Sigmoid colon (tissue), 7 donors: ENCODE results near the gene OR10G3. TPM values are rescaled to one million over a fixed set of nuclear protein-coding genes. Genes with fewer than 3 reads are reported as not detected.
A peak's percentile ranks its signal among the peaks of the same experiment; 100 is the strongest.

Source experiments
- DNase-seq: peaks from one replicate; pipeline ENCODE4 v3.0.0-alpha.2; 2019
- H3K27ac ChIP-seq, 4 donors: fragments of 200-600 bp; sonication (generic); one replicate each; pipeline ENCODE4 v1.5.1; 2016 to 2019; ENCODE audit warnings: mild to moderate bottlenecking in 1 of 4
- H3K27me3 ChIP-seq, 3 donors: fragments of 200-600 bp; sonication (generic); one replicate each; pipeline ENCODE4 v1.5.1; 2019; ENCODE audit warnings: mild to moderate bottlenecking in 1 of 3
- H3K36me3 ChIP-seq, 4 donors: fragments of 200-600 bp; sonication (generic); one replicate each; pipeline ENCODE4 v1.5.1; 2016 to 2019
- H3K4me1 ChIP-seq, 4 donors: fragments of 200-600 bp; sonication (generic); one replicate each; pipeline ENCODE4 v1.5.1; 2017 to 2019
- H3K4me3 ChIP-seq, 4 donors: fragments of 200-600 bp; sonication (generic); one replicate each; pipeline ENCODE4 v1.5.1; 2017 to 2019; ENCODE audit warnings: mild to moderate bottlenecking in 2 of 4, moderate library complexity in 1 of 4
- H3K9me3 ChIP-seq, 4 donors: fragments of 200-600 bp in 3 of 4; sonication (generic) in 3 of 4; one replicate each; pipeline versions ENCODE4 v1.5.1 to v1.6.1; 2013 to 2019
- CTCF ChIP-seq, 4 experiments: fragments of 450-650 bp in 3 of 4; fragments of 200-600 bp in 1 of 4; IDR thresholded peaks; one replicate each; pipeline ENCODE4 v1.5.1; 2016 to 2019; ENCODE audit warnings: antibody characterized with exemption in 4 of 4, mild to moderate bottlenecking in 3 of 4, moderate library complexity in 2 of 4
- EP300 ChIP-seq, 4 donors: sonication (generic); formaldehyde crosslinking; IDR thresholded peaks; one replicate each; pipeline ENCODE4 v1.6.1; 2017; ENCODE audit warnings: antibody characterized with exemption in 4 of 4
- POLR2A ChIP-seq, 2 donors: fragments of 450-650 bp; IDR thresholded peaks; one replicate each; pipeline ENCODE4 v1.6.1; 2016; ENCODE audit warnings: antibody characterized with exemption in 2 of 2, mild to moderate bottlenecking in 2 of 2, moderate library complexity in 2 of 2
- POLR2AphosphoS5 ChIP-seq, 4 donors: sonication (generic); formaldehyde crosslinking; IDR thresholded peaks; one replicate each; pipeline ENCODE4 v1.6.1; 2017; ENCODE audit warnings: antibody characterized with exemption in 4 of 4
- WGBS, 2 donors: extraction: QIAGEN DNeasy Blood & Tissue Kit; methylation state at CpG; one replicate each; pipeline ENCODE4 v1.1.7; 2013; 5-methylcytosine and 5-hydroxymethylcytosine counted together
- intact Hi-C: fragments of 100-400 bp; cut with DNase I; formaldehyde crosslinking; loops from one replicate; pipeline ENCODE4 v1.15.1; 2023
- polyA plus RNA-seq, 3 donors: library from polyadenylated mRNA; stranded (reverse); fragments of 200-250 nt; gene quantifications; one replicate each; pipeline ENCODE4 v1.2.3, GENCODE V29; 2013
- total RNA-seq, 4 donors: library from RNA; depleted of rRNA; stranded (reverse); fragments of >200 nt; gene quantifications; one replicate each; pipeline ENCODE4 v1.1.0, GENCODE V29; 2016
- donor health status: healthy with polysubstance abuse.
- donor health status: Bipolar disorder and iron deficiency.
- donor health status: healthy.

The OR10G3 gene
- total and polyA plus RNA-seq, 7 donors, result not detected

GRCh38 chr14:21543521-21543960 is 36.3 kb downstream of the OR10G3 start:
- no peak overlapping the region for H3K4me3 ChIP-seq
- H3K36me3 ChIP-seq, result no peaks in the 10 kb centered on the region
- TF ChIP-seq POLR2A (IDR thresholded peaks at IDR 0.05) (no peak), POLR2AphosphoS5 (IDR thresholded peaks at IDR 0.05) (no peak), CTCF (IDR thresholded peaks at IDR 0.05) (no peak), EP300 (IDR thresholded peaks at IDR 0.05) (no peak)
- H3K4me1 ChIP-seq, result no peaks in the 10 kb centered on the region
- no peak overlapping the region for H3K27ac ChIP-seq
- no peak for DNase-seq
- peaks cover 0 to 8% (median 7%) of the 10 kb centered on the region in 3 donors for H3K27me3 ChIP-seq
- WGBS, 2 donors, result 58 to 67% methylated on average over 7 of the region's 7 CpGs
- no peaks in the 10 kb centered on the region for H3K9me3 ChIP-seq
- intact Hi-C loops, result no loop called here

GRCh38 chr14:21541413-21542074 is 38.3 kb downstream of the OR10G3 start:
- Histone ChIP-seq H3K27me3 (peaks cover 0 to 28% (median 9%) of the 10 kb centered on the region in 3 donors), H3K9me3 (no peaks in the 10 kb centered on the region), H3K4me1 (peaks cover 0 to 7% (median 7%) of the 10 kb centered on the region in 4 donors), H3K27ac (no peak overlapping the region), H3K4me3 (no peak overlapping the region), H3K36me3 (no peaks in the 10 kb centered on the region)
- no peak for TF ChIP-seq POLR2A (IDR thresholded peaks at IDR 0.05)
- TF ChIP-seq CTCF (IDR thresholded peaks at IDR 0.05), result no peak
- no peak for TF ChIP-seq EP300 (IDR thresholded peaks at IDR 0.05)
- no peak for TF ChIP-seq POLR2AphosphoS5 (IDR thresholded peaks at IDR 0.05)
- 89 to 91% methylated on average over 9 of the region's 9 CpGs for WGBS, 2 donors
- DNase-seq, result no peak
- intact Hi-C loops, result no loop called here

GRCh38 chr14:21539189-21539940 is 40.5 kb downstream of the OR10G3 start:
- H3K4me3 ChIP-seq, result no peak overlapping the region
- no peaks in the 10 kb centered on the region for H3K9me3 ChIP-seq
- intact Hi-C loops, result no loop called here
- H3K27me3 ChIP-seq, result peaks cover 0 to 45% (median 9%) of the 10 kb centered on the region in 3 donors
- DNase-seq, result no peak
- 31 to 36% methylated on average over 3 of the region's 3 CpGs for WGBS, 2 donors
- TF ChIP-seq POLR2A (IDR thresholded peaks at IDR 0.05), result no peak
- peaks cover 0 to 14% (median 9%) of the 10 kb centered on the region in 4 donors for H3K4me1 ChIP-seq
- H3K36me3 ChIP-seq, result no peaks in the 10 kb centered on the region
- no peak overlapping the region for H3K27ac ChIP-seq

GRCh38 chr14:21537090-21537424 is 42.8 kb downstream of the OR10G3 start:
- WGBS, 2 donors, result 22 to 28% methylated on average over 3 of the region's 3 CpGs
- Histone ChIP-seq H3K27me3 (peaks cover 0 to 47% (median 9%) of the 10 kb centered on the region in 3 donors), H3K9me3 (no peaks in the 10 kb centered on the region), H3K36me3 (no peaks in the 10 kb centered on the region), H3K4me3 (peak overlapping the region; percentile 26 to 46 (median 40)), H3K4me1 (peaks cover 0 to 14% (median 9%) of the 10 kb centered on the region in 4 donors), H3K27ac (no peak overlapping the region)
- intact Hi-C loops, result no loop called here
- DNase-seq, result no peak
- TF ChIP-seq POLR2AphosphoS5 (IDR thresholded peaks at IDR 0.05) (no peak), CTCF (IDR thresholded peaks at IDR 0.05) (no peak), EP300 (IDR thresholded peaks at IDR 0.05) (no peak), POLR2A (IDR thresholded peaks at IDR 0.05) (no peak)

- intact Hi-C loops, result no loop called here
Observed at GRCh38 chr14:21536418-21537089, 43.3 kb downstream of the OR10G3 start.

More at GRCh38 chr14:21536418-21537089, 43.3 kb downstream of the OR10G3 start:
- TF ChIP-seq POLR2AphosphoS5 (IDR thresholded peaks at IDR 0.05) (no peak), POLR2A (IDR thresholded peaks at IDR 0.05) (no peak), CTCF (IDR thresholded peaks at IDR 0.05) (no peak), EP300 (IDR thresholded peaks at IDR 0.05) (no peak)
- no peak overlapping the region for H3K27ac ChIP-seq
- H3K4me1 ChIP-seq, result peaks cover 0 to 14% (median 9%) of the 10 kb centered on the region in 4 donors
- no peaks in the 10 kb centered on the region for H3K9me3 ChIP-seq
- H3K27me3 ChIP-seq, result peaks cover 0 to 47% (median 9%) of the 10 kb centered on the region in 3 donors
- 8% methylated on average over 25 of the region's 25 CpGs for WGBS, 2 donors
- H3K4me3 ChIP-seq, result peak overlapping the region; percentile 26 to 46 (median 40)
- no peak for DNase-seq
- no peaks in the 10 kb centered on the region for H3K36me3 ChIP-seq
